Measurements from ENCODE around the gene KCNJ12.

DNA sequence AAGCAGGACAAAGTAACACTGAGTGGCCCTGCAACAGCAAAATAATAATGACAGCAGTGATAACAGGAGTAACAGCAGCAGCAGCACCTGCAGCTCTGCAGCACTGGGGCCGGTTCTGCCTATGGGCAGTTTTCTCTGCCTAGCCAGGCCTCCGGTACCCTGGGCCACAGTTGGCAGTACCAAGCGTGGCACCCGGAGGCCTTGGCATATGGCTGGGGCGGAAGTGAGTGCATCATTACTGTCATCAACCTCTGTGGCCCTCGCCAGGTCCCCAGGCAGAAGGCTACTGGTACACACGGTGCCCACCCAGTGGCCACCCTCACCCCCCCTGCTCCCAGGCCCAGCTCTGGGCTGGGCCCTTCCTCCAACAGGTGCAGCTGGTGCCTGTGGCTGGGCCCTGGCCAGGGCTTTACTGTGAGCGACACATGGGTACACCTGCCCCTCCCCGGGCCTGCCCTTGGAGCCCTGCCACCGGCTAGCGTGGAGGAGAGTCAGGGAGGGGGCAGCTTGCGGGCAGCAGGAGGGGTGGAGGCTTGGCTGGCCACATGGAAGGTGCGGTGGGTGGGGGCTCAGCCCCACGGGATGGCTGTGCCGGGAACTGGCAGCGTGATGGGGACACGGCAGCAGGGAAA, 3.0 kb downstream of the KCNJ12 start:
- TF ChIP-seq CTCF (IDR thresholded peaks at IDR 0.05) (no peak), POLR2A (IDR thresholded peaks at IDR 0.05) (no peak)
